ENCODE measurements around the gene NAB1. TPM values are rescaled to one million over a fixed set of nuclear protein-coding genes. Genes with fewer than 3 reads are reported as not detected.

Gene NAB1
- total RNA-seq, result 13.4 and 27.5 TPM in 2 replicates

GRCh38 chr2:190649035-190649797, at the start of gene NAB1:
NAB1 (plus strand) TSS chr2:190649083; CDS start chr2:190659177, 10,094 bp downstream.

Other genes with a start within 250 kb of the NAB1 start
- 0.90 and 4.4 TPM in 2 replicates for gene MFSD6, start 240.7 kb upstream of the NAB1 start, total RNA-seq
- 2.2 and 2.3 TPM in 2 replicates for gene NEMP2, start 114.4 kb upstream of the NAB1 start, total RNA-seq
- gene GLS, start 231.7 kb downstream of the NAB1 start, total RNA-seq, result 92.2 and 95.0 TPM in 2 replicates